ENCODE results near the gene PARVA.

Gene PARVA

DNA sequence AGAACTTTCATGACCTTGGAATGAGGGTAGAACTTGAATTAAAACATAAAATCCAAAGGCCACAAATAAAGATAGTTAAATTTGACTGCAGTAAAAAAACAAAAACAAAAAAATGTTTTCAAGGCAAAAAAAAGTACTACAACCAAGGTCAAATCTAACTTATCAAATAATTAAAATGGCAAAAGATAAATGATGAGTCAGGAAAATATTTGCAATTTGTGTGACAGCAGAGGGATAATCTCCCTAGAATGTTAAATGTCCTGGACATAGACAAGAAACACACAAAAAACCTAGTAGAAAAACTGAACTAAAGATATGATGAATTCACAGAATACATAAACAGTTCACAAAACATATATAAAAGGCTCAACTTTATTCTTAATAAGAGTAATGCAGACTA, 186.6 kb downstream of the PARVA start:
- DNase-seq = no peak

- DNase-seq = no peak
Measured at GRCh38 chr11:12565406-12565805, 188.0 kb downstream of the PARVA start.

DNA sequence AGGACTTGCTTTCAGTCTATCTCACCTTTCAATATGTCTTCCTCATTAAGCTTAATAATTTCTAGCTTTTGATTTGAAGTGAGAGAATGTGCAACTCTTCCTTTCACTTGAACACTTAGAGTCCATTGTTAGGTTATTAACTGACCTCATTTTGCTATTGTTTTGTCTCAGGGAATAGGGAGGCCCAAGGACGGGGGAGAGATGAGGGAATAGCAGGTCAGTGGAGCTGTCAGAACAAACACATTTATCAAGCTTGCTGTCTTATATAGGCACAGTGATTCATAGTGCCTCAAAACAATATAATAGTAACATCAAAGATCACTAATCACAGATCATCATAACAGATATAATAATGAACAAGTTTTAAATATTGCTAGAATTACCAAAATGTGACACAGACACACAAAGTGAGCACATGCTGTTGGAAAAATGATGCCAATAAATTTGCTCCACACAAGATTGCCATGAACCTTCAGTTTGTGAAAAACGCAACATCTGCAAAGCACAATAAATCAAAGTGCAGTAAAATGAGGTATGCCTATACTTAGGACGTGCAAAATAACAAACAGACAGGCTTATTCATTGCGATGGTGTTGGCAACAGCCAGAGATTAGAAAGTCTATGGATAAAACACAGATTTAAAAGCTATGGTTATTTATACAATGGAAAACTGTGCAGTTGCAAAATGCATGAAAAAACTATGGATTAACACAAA, 190.5 kb downstream of the PARVA start:
- no peak for DNase-seq

DNA sequence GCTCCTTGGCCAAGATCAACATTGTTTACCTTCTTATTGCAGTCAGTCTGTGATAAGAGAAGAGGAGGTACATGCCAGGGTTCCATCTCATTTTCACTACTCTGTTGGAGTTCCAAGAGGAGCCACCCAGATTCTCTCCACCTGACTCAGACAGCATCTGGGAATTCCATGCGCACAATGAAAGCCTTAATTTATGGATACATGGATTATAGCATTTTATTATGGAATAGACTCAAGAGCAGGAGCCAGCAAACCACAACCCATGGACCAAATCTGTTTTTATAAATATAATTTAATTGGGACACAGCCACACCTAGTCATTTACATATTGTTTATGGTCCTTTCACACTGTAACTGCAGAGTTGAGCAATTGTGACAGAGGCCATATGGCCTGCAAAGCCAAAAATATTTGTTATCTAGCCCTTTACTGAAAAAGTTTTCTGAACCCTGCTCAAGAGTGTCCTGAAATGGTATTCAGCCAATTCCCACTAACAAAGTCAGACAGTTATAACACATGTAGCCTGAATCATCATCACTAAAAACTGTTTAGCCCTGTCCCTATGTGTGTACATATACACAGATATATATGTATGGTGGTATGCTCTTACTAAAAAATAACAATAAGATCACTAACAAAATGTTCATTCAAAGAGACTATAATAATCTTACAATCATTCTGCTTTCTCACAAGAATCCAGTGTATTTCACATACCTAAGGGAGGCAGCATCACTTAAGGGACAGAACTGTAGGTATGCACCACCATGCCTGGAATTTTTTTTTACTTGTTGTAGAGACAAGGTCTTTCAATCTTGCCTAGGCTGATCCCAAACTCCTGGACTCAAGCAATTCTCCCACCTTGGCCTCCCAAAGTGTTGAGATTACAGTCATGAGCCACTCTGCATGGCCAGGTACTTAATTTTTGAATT, 192.4 kb downstream of the PARVA start:
- no peak for DNase-seq

GRCh38 chr11:12573707-12574485, 196.5 kb downstream of the PARVA start:
- DNase-seq = no peak

GRCh38 chr11:12577725-12578644, 200.6 kb downstream of the PARVA start:
- DNase-seq = no peak

DNA sequence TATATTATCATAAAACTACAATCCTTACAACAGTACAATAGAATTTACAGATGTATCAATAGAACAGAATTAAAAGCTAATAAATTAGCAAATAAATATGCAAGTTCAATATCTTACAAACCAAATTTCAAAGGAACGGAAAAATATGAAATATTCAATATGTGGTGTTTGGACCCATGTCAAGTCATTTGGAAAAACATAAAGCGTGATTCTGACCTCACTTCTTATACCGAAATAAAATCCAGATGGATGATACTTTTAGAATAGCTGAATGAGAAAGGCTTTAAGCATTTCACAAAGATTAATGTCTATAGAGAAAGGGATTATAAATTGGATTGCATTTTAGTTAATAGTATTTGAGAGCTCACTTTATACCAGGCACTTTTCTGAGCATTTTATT, 204.0 kb downstream of the PARVA start:
- DNase-seq = no peak

DNA sequence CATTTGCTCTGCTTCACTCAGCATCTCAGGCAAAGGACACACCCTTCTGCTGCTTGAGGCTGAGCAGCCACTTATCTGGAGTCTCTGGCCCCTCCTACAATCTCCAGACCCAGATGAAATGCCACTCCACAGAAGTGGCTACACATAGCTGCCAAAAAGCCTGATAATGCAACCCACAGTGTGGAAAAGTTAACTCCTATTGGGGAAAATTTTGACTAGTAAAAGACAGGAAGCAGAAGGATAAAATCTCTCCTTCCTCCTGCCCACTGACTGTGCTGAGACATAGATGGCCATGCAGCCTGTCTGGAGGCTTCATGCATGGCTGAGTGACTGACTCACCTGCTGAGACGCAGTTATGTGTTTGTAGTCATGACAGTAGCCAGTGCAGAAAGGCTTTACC, 204.6 kb downstream of the PARVA start:
- DNase-seq = no peak
